ENCODE results near the gene EDRF1. TPM values are rescaled to one million over a fixed set of nuclear protein-coding genes. Genes with fewer than 3 reads are reported as not detected.

Gene EDRF1
- total and polyA plus RNA-seq, 2 donors (not counting 1 experiment from before 2014, with no cell fraction given) = 26.1 to 63.0 TPM

- no peaks in the 10 kb centered on the region for H4K20me1 ChIP-seq (ENCODE audit: control insufficient read depth, insufficient read depth, low read length, poor library complexity, severe bottlenecking)
- H3K4me3 Mint-ChIP-seq = no peak overlapping the region
- H3K27ac ChIP-seq (ENCODE audit: low read length in 2 of 2) = no peak overlapping the region
- no peaks in the 10 kb centered on the region for H3K4me1 Mint-ChIP-seq
- DNase-seq (no peak), ATAC-seq (ENCODE audit: low read depth) (no peak)
- no peaks in the 10 kb centered on the region for H3K9me3 ChIP-seq (ENCODE audit: control extremely low read depth in 1 of 3, control insufficient read depth in 2 of 3, insufficient read depth in 1 of 3, low read length in 2 of 3)
- ChIA-PET CTCF (no interaction called here), POLR2A (no interaction called here)
- H3K36me3 ChIP-seq (replicated peaks in 1 of 2; ENCODE audit: control extremely low read depth in 1 of 2, control insufficient read depth in 1 of 2, extremely low read depth in 1 of 2, insufficient read depth in 2 of 2, low read length in 1 of 2) = peaks cover 4 to 47% of the 10 kb centered on the region in 2 experiments
- no peak overlapping the region for H3K27ac Mint-ChIP-seq
- H3K4me2 ChIP-seq (replicated peaks; ENCODE audit: low read depth, low read length, poor library complexity, severe bottlenecking) = no peak overlapping the region
- no peaks in the 10 kb centered on the region for H3K27me3 Mint-ChIP-seq
- intact Hi-C loops (cut with micrococcal nuclease) = no loop called here
- WGBS (ENCODE audit: insufficient coverage) = 90% methylated on average over 4 of the region's 7 CpGs
- no peak overlapping the region for H3K9ac ChIP-seq (ENCODE audit: low read length)
- no peaks in the 10 kb centered on the region for H3K27me3 ChIP-seq (replicated peaks in 1 of 4; ENCODE audit: control extremely low read depth in 1 of 4, control insufficient read depth in 3 of 4, insufficient read depth in 4 of 4, low read length in 3 of 4)
- TF ChIP-seq CTCF (IDR thresholded peaks at IDR 0.05) (no peak), EZH2 (IDR thresholded peaks at IDR 0.05; ENCODE audit: borderline replicate concordance, insufficient read depth, low read depth, low read length, poor library complexity, severe bottlenecking) (no peak)
- no peaks in the 10 kb centered on the region for H3K9me3 Mint-ChIP-seq (ENCODE audit: insufficient read depth)
- H2AFZ ChIP-seq (ENCODE audit: insufficient read depth, low read depth, low read length, poor library complexity, severe bottlenecking) = no peak overlapping the region
- no peaks in the 10 kb centered on the region for H3K4me1 ChIP-seq (ENCODE audit: control insufficient read depth in 2 of 2, insufficient read depth in 2 of 2, low read length in 2 of 2)
- H3K4me3 ChIP-seq (ENCODE audit: control extremely low read depth in 1 of 5, extremely low read depth in 1 of 5, insufficient read depth in 1 of 5, low read depth in 2 of 5, low read length in 4 of 5) = no peak overlapping the region
- H3K79me2 ChIP-seq (ENCODE audit: control insufficient read depth, insufficient read depth, low read length) = no peaks in the 10 kb centered on the region
These were observed 83.2 kb downstream of the EDRF1 start for GRCh38 chr10:125802739-125803138.

- no peaks in the 10 kb centered on the region for H3K27me3 Mint-ChIP-seq
- no peak overlapping the region for H3K4me3 ChIP-seq (ENCODE audit: control extremely low read depth in 1 of 5, extremely low read depth in 1 of 5, insufficient read depth in 1 of 5, low read depth in 2 of 5, low read length in 4 of 5)
- ChIA-PET CTCF (no interaction called here), POLR2A (no interaction called here)
- no peak overlapping the region for H3K9ac ChIP-seq (ENCODE audit: low read length)
- H3K27me3 ChIP-seq (replicated peaks in 1 of 4; ENCODE audit: control extremely low read depth in 1 of 4, control insufficient read depth in 3 of 4, insufficient read depth in 4 of 4, low read length in 3 of 4) = no peaks in the 10 kb centered on the region
- no peak overlapping the region for H2AFZ ChIP-seq (ENCODE audit: insufficient read depth, low read depth, low read length, poor library complexity, severe bottlenecking)
- H3K9me3 Mint-ChIP-seq (ENCODE audit: insufficient read depth) = no peaks in the 10 kb centered on the region
- no peak overlapping the region for H3K27ac ChIP-seq (ENCODE audit: low read length in 2 of 2)
- WGBS (ENCODE audit: insufficient coverage) = no CpG with 5 or more reads among the region's 1 CpG
- no peak overlapping the region for H3K27ac Mint-ChIP-seq
- intact Hi-C loops (cut with micrococcal nuclease) = no loop called here
- no peaks in the 10 kb centered on the region for H4K20me1 ChIP-seq (ENCODE audit: control insufficient read depth, insufficient read depth, low read length, poor library complexity, severe bottlenecking)
- ATAC-seq (ENCODE audit: low read depth) (no peak), DNase-seq (no peak)
- TF ChIP-seq EZH2 (IDR thresholded peaks at IDR 0.05; ENCODE audit: borderline replicate concordance, insufficient read depth, low read depth, low read length, poor library complexity, severe bottlenecking) (no peak), CTCF (IDR thresholded peaks at IDR 0.05) (no peak)
- no peaks in the 10 kb centered on the region for H3K4me1 Mint-ChIP-seq
- H3K4me2 ChIP-seq (replicated peaks; ENCODE audit: low read depth, low read length, poor library complexity, severe bottlenecking) = no peak overlapping the region
- H3K4me1 ChIP-seq (ENCODE audit: control insufficient read depth in 2 of 2, insufficient read depth in 2 of 2, low read length in 2 of 2) = no peaks in the 10 kb centered on the region
- no peaks in the 10 kb centered on the region for H3K9me3 ChIP-seq (ENCODE audit: control extremely low read depth in 1 of 3, control insufficient read depth in 2 of 3, insufficient read depth in 1 of 3, low read length in 2 of 3)
- H3K79me2 ChIP-seq (ENCODE audit: control insufficient read depth, insufficient read depth, low read length) = no peaks in the 10 kb centered on the region
- H3K36me3 ChIP-seq (replicated peaks in 1 of 2; ENCODE audit: control extremely low read depth in 1 of 2, control insufficient read depth in 1 of 2, extremely low read depth in 1 of 2, insufficient read depth in 2 of 2, low read length in 1 of 2) = peaks cover 12 to 48% of the 10 kb centered on the region in 2 experiments
- no peak overlapping the region for H3K4me3 Mint-ChIP-seq
These were observed 88.5 kb downstream of the EDRF1 start for GRCh38 chr10:125808047-125808446.

Data from B cell (primary cell).